Transverse colon (tissue), 4 donors: ENCODE measurements around the gene NAALADL2.

Source experiments
- POLR2A ChIP-seq: fragments of 450-650 bp; IDR thresholded peaks from one replicate; pipeline ENCODE4 v1.6.1; 2016; ENCODE audit warnings: antibody characterized with exemption, mild to moderate bottlenecking, moderate library complexity
- POLR2AphosphoS5 ChIP-seq, 3 donors: sonication (generic); formaldehyde crosslinking; IDR thresholded peaks; one replicate each; pipeline ENCODE4 v1.6.1; 2016; ENCODE audit warnings: antibody characterized with exemption in 3 of 3
- TF ChIP-seq, protein P1 (sequence below), 5 experiments: fragments of 200-600 bp in 3 of 5; fragments of 450-650 bp in 2 of 5; sonication (generic) in 3 of 5; IDR thresholded peaks; 1 replicate in 2 of 5; 2 replicates in 3 of 5; pipeline ENCODE4 v1.5.1; 2016 to 2017; ENCODE audit warnings: antibody characterized with exemption in 5 of 5, inconsistent platforms in 3 of 5, mild to moderate bottlenecking in 2 of 5, moderate library complexity in 1 of 5

DNA sequence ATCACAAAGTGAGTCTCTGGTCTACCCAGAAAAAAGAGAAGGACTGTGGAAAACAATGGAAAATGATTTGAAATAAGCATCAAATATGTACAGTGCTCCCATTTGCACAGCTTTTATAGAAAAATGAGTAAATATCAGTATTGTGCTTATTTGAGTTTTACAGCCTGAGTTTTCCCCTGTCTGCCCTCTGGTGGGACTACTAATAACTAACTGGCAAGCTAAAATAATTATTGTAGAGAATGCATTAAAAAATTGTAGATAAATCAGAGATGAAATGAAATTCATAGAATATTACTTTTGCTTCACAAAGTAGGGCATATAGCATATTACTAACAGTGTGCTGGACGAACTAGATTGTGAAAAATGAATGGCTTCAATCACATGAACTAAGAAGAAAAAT, 287.1 kb downstream of the NAALADL2 start:
- TF ChIP-seq POLR2AphosphoS5 (IDR thresholded peaks at IDR 0.05): no peak
- TF ChIP-seq POLR2A: no peak
- TF ChIP-seq, protein P1, sequence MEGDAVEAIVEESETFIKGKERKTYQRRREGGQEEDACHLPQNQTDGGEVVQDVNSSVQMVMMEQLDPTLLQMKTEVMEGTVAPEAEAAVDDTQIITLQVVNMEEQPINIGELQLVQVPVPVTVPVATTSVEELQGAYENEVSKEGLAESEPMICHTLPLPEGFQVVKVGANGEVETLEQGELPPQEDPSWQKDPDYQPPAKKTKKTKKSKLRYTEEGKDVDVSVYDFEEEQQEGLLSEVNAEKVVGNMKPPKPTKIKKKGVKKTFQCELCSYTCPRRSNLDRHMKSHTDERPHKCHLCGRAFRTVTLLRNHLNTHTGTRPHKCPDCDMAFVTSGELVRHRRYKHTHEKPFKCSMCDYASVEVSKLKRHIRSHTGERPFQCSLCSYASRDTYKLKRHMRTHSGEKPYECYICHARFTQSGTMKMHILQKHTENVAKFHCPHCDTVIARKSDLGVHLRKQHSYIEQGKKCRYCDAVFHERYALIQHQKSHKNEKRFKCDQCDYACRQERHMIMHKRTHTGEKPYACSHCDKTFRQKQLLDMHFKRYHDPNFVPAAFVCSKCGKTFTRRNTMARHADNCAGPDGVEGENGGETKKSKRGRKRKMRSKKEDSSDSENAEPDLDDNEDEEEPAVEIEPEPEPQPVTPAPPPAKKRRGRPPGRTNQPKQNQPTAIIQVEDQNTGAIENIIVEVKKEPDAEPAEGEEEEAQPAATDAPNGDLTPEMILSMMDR (IDR thresholded peaks at IDR 0.05): no peak
